ENCODE measurements around the gene CLBA1. TPM values are rescaled to one million over a fixed set of nuclear protein-coding genes. Genes with fewer than 3 reads are reported as not detected.
"Not testable (repeated sequence)": the region's sequence is repeated elsewhere in the genome, so short reads cannot be mapped to it uniquely, and the experiment has no call there.

Gene CLBA1
- polyA plus RNA-seq, 2 donors: 6.5 to 8.3 TPM

DNA sequence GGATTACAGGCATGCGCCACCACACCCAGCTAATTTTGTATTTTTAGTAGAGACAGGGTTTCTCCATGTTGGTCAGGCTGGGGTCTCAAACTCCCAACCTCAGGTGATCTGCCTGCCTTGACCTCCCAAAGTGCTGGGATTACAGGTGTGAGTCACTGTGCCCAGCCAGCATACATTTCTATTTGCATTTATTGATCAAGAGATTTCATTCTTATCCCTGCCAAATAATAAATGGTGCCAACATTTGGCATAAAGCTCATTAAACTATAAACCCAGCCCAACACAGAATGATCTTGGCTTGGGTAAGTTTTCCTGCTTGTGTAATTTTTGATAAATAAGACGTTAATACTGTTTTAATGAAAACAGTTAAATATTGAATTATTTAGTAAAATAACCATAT is 50.0 kb downstream of the CLBA1 start:
- not testable (repeated sequence) for H3K27me3 ChIP-seq (ENCODE audit: control insufficient read depth in 1 of 2, insufficient read depth in 2 of 2, low read length in 2 of 2); H3K27ac ChIP-seq (ENCODE audit: low read depth in 2 of 2, low read length in 1 of 2); H3K9me3 ChIP-seq (ENCODE audit: control insufficient read depth in 2 of 2, insufficient read depth in 1 of 2, low read depth in 1 of 2, low read length in 1 of 2); H3K36me3 ChIP-seq (ENCODE audit: control insufficient read depth in 2 of 2, insufficient read depth in 2 of 2, low read length in 1 of 2); H3K4me3 ChIP-seq (ENCODE audit: low read depth in 1 of 2, low read length in 2 of 2); H3K4me1 ChIP-seq (ENCODE audit: control insufficient read depth in 2 of 2, insufficient read depth in 2 of 2, low read length in 1 of 2)
- WGBS, 2 donors: 71 to 80% methylated on average over 2 of the region's 2 CpGs

- Histone ChIP-seq H3K4me1 (ENCODE audit: control insufficient read depth in 2 of 2, insufficient read depth in 2 of 2, low read length in 1 of 2) (peaks cover 0 to 13% of the 10 kb centered on the region in 2 donors), H3K36me3 (ENCODE audit: control insufficient read depth in 2 of 2, insufficient read depth in 2 of 2, low read length in 1 of 2) (no peaks in the 10 kb centered on the region), H3K4me3 (ENCODE audit: low read depth in 1 of 2, low read length in 2 of 2) (no peak overlapping the region), H3K9me3 (ENCODE audit: control insufficient read depth in 2 of 2, insufficient read depth in 1 of 2, low read depth in 1 of 2, low read length in 1 of 2) (no peaks in the 10 kb centered on the region), H3K27me3 (ENCODE audit: control insufficient read depth in 1 of 2, insufficient read depth in 2 of 2, low read length in 2 of 2) (no peaks in the 10 kb centered on the region), H3K27ac (ENCODE audit: low read depth in 2 of 2, low read length in 1 of 2) (no peak overlapping the region)
- 73 to 81% methylated on average over 14 of the region's 14 CpGs for WGBS, 2 donors
Observed at GRCh38 chr14:105039458-105040205, 54.0 kb downstream of the CLBA1 start.

DNA sequence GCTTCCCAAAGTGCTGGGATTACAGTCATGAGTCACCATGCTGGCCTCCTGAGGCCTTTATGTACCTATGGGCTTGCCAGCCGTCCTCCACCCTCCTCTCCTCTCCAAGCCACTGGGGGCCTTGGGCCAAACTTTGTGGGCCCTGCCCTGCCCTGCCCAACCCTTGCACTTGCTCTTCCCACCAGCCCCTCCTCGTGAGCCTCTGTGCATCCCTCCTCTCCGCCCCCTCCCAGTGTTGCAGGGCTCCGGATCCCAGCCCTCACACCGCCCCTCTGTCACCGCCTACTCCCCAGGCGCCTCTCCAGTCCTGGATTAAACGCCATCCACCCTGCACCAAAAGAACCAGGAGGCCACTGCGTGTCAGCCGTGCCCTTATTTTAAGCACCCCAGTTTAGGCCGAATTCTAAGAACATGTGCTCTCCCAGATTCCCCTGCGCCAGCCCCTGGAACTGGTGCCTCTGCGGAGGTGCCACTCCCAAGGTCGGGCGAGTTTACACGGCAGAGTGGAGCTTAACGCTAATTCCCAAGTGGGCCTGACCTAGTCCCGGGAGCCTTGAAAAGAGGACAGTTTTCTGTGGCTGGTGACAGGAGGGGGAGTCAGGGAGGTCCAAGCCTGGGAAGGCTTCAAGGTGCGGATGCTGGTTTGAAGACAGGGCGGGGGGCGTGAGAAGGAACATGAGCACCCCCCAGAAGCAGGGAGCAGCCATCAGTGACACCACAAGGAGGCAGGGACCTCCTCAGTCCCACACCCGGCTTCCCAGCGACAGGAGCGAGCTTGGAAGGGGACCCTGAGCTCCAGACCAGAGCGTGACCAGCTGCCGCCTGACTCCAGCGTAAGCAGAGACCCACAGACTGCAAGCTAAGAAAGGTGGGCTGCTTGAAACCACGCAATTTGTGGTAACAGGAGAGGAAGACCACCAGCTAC is 56.5 kb downstream of the CLBA1 start:
- Histone ChIP-seq H3K9me3 (ENCODE audit: control insufficient read depth in 2 of 2, insufficient read depth in 1 of 2, low read depth in 1 of 2, low read length in 1 of 2) (no peaks in the 10 kb centered on the region), H3K4me1 (ENCODE audit: control insufficient read depth in 2 of 2, insufficient read depth in 2 of 2, low read length in 1 of 2) (peaks cover 0 to 13% of the 10 kb centered on the region in 2 donors), H3K27me3 (ENCODE audit: control insufficient read depth in 1 of 2, insufficient read depth in 2 of 2, low read length in 2 of 2) (no peaks in the 10 kb centered on the region), H3K36me3 (ENCODE audit: control insufficient read depth in 2 of 2, insufficient read depth in 2 of 2, low read length in 1 of 2) (no peaks in the 10 kb centered on the region), H3K27ac (ENCODE audit: low read depth in 2 of 2, low read length in 1 of 2) (peak overlapping the region; percentile 76 to 89), H3K4me3 (ENCODE audit: low read depth in 1 of 2, low read length in 2 of 2) (no peak overlapping the region)
- WGBS, 2 donors: 62 to 69% methylated on average over 28 of the region's 28 CpGs

GRCh38 chr14:105042813-105043212 is 57.2 kb downstream of the CLBA1 start:
- Histone ChIP-seq H3K27me3 (ENCODE audit: control insufficient read depth in 1 of 2, insufficient read depth in 2 of 2, low read length in 2 of 2) (no peaks in the 10 kb centered on the region), H3K4me1 (ENCODE audit: control insufficient read depth in 2 of 2, insufficient read depth in 2 of 2, low read length in 1 of 2) (peaks cover 0 to 13% of the 10 kb centered on the region in 2 donors), H3K4me3 (ENCODE audit: low read depth in 1 of 2, low read length in 2 of 2) (no peak overlapping the region), H3K27ac (ENCODE audit: low read depth in 2 of 2, low read length in 1 of 2) (no peak overlapping the region), H3K36me3 (ENCODE audit: control insufficient read depth in 2 of 2, insufficient read depth in 2 of 2, low read length in 1 of 2) (no peaks in the 10 kb centered on the region), H3K9me3 (ENCODE audit: control insufficient read depth in 2 of 2, insufficient read depth in 1 of 2, low read depth in 1 of 2, low read length in 1 of 2) (no peaks in the 10 kb centered on the region)
- 87 to 89% methylated on average over 17 of the region's 17 CpGs for WGBS, 2 donors

DNA sequence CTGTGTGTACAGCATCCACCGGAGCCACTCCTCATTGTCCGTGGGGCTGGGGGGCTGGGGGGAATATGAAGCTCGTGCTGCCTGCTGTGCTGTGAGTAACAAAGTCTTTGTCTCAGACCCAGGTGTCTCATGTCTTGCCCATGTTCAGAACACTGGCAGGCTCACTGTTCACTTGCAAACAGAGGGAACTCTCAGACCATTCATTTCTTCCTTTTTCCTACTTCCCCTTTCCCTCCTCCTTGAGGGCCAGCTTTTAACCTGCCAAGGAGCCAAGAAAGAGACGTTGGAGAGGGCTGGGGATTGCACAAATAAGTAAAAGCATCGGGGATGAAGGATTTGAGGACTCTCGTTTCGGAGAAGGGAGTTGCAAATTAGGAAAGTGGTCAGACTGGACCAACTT is 58.1 kb downstream of the CLBA1 start:
- peaks cover 0 to 13% of the 10 kb centered on the region in 2 donors for H3K4me1 ChIP-seq (ENCODE audit: control insufficient read depth in 2 of 2, insufficient read depth in 2 of 2, low read length in 1 of 2)
- 63% methylated on average over 7 of the region's 7 CpGs for WGBS, 2 donors
- H3K27ac ChIP-seq (ENCODE audit: low read depth in 2 of 2, low read length in 1 of 2): peak overlapping the region in 1 of 2 donors; percentile 35
- no peak overlapping the region for H3K4me3 ChIP-seq (ENCODE audit: low read depth in 1 of 2, low read length in 2 of 2)
- H3K36me3 ChIP-seq (ENCODE audit: control insufficient read depth in 2 of 2, insufficient read depth in 2 of 2, low read length in 1 of 2): no peaks in the 10 kb centered on the region
- H3K27me3 ChIP-seq (ENCODE audit: control insufficient read depth in 1 of 2, insufficient read depth in 2 of 2, low read length in 2 of 2): no peaks in the 10 kb centered on the region
- H3K9me3 ChIP-seq (ENCODE audit: control insufficient read depth in 2 of 2, insufficient read depth in 1 of 2, low read depth in 1 of 2, low read length in 1 of 2): no peaks in the 10 kb centered on the region

Other genes starting within 250 kb of the CLBA1 start
- 100 to 1,000 TPM in 1 of 2 donors, 10 to 100 TPM in 1; 60.5 to 159 TPM for gene SIVA1, start 232.6 kb upstream of the CLBA1 start, polyA plus RNA-seq
- gene AKT1, start 190.0 kb upstream of the CLBA1 start, polyA plus RNA-seq: 10 to 100 TPM; 62.6 to 62.9 TPM
- 1 to 10 TPM; 5.0 TPM for gene ZBTB42, start 184.7 kb upstream of the CLBA1 start, polyA plus RNA-seq
- gene CEP170B, start 120.5 kb upstream of the CLBA1 start, polyA plus RNA-seq: 10 to 100 TPM; 19.8 to 37.5 TPM
- gene PLD4, start 60.9 kb upstream of the CLBA1 start, polyA plus RNA-seq: under 1 TPM; 0.53 to 0.65 TPM
- gene AHNAK2, start 7.4 kb upstream of the CLBA1 start, polyA plus RNA-seq: 100 to 1,000 TPM in 1 of 2 donors, 10 to 100 TPM in 1; 67.4 to 104 TPM
- 10 to 100 TPM; 23.5 to 24.7 TPM for gene CDCA4, start 35.3 kb downstream of the CLBA1 start, polyA plus RNA-seq
- under 1 TPM; 0.42 to 0.47 TPM for gene GPR132, start 79.6 kb downstream of the CLBA1 start, polyA plus RNA-seq
- gene JAG2, start 183.0 kb downstream of the CLBA1 start, polyA plus RNA-seq: 10 to 100 TPM; 18.7 to 32.4 TPM
- 10 to 100 TPM; 16.1 to 25.5 TPM for gene NUDT14, start 195.5 kb downstream of the CLBA1 start, polyA plus RNA-seq

Measured in esophagus (tissue), 2 donors.